K562 (cell line): ENCODE data around the gene ST6GALNAC6. TPM values are rescaled to one million over a fixed set of nuclear protein-coding genes. Genes with fewer than 3 reads are reported as not detected.
A peak's percentile ranks its signal among the peaks of the same experiment; 100 is the strongest.

Experiments used
- CXXC5 ChIP-seq: fragments of 250-450 bp; sonication (Bioruptor Pico); IDR thresholded peaks from 2 replicates; pipeline ENCODE4 v1.8.0; 2022; ENCODE audit warnings: inconsistent platforms, mild to moderate bottlenecking, moderate library complexity
- FOXK1 ChIP-seq: sonication (generic); formaldehyde crosslinking; IDR thresholded peaks from 2 replicates; pipeline ENCODE4 v1.8.0; 2022; ENCODE audit warnings: missing genetic modification reagents, mild to moderate bottlenecking, borderline replicate concordance
- HDAC3 ChIP-seq: fragments of 450-650 bp; IDR thresholded peaks from 2 replicates; pipeline ENCODE4 v1.6.1; 2018; ENCODE audit warnings: borderline replicate concordance, mild to moderate bottlenecking, moderate library complexity; ENCODE audit not compliant: partially characterized antibody
- HSF4 ChIP-seq: fragments of 250-450 bp; sonication (Bioruptor Pico); IDR thresholded peaks from 2 replicates; pipeline ENCODE4 v2.1.2; 2022; ENCODE audit warnings: mild to moderate bottlenecking, moderate library complexity, borderline replicate concordance
- KDM2B ChIP-seq: fragments of 250-450 bp; sonication (Bioruptor Pico); IDR thresholded peaks from 2 replicates; pipeline ENCODE4 v1.8.0; 2021; ENCODE audit warnings: mild to moderate bottlenecking, moderate library complexity
- L3MBTL2 ChIP-seq: fragments of 450-650 bp; IDR thresholded peaks from 2 replicates; pipeline ENCODE4 v1.6.1; 2016; ENCODE audit warnings: mild to moderate bottlenecking, moderate library complexity
- SAFB ChIP-seq: fragments of 200-400 bp; formaldehyde crosslinking; IDR thresholded peaks from 2 replicates; pipeline ENCODE4 v1.6.1; 2017; ENCODE audit warnings: low read depth, low read length, borderline replicate concordance
- STAT5A ChIP-seq: IDR thresholded peaks from 2 replicates; pipeline ENCODE4 v1.6.1; 2012; ENCODE audit warnings: low read length, inconsistent platforms, borderline replicate concordance
- TCF7L2 ChIP-seq: fragments of 150-350 bp; IDR thresholded peaks from 2 replicates; pipeline ENCODE4 v1.6.1; 2016; ENCODE audit warnings: low read depth, mild to moderate bottlenecking, low read length, moderate library complexity
- XRCC4 ChIP-seq: IDR thresholded peaks from one replicate; pipeline ENCODE4 v1.6.1; 2011; ENCODE audit not compliant: insufficient read depth, insufficient read length; ENCODE audit errors: extremely low read depth
- ZNF830 ChIP-seq: fragments of 250-450 bp; sonication (Bioruptor Pico); IDR thresholded peaks from 2 replicates; pipeline ENCODE4 v1.5.0; 2021; ENCODE audit warnings: mild to moderate bottlenecking
- polyA plus RNA-seq, 8 experiments: library from polyadenylated mRNA; depleted of rRNA in 4 of 8; stranded (reverse) in 5 of 8; unstranded in 3 of 8; fragments of >200 nt; fragmentation: Nextera tagmentation in 2 of 8; fragmentation: Illumina TruSeq in 1 of 8; extraction: Ambion mirVana in 2 of 8; extraction: Trizol in 1 of 8; gene quantifications; 2 replicates each; pipeline versions ENCODE4 v1.2.1 to v1.2.3, GENCODE V29; 2011 to 2014; ENCODE audit warnings: inconsistent platforms in 1 of 8, missing spikeins in 1 of 8
- total RNA-seq, 7 experiments: library from RNA; depleted of rRNA in 6 of 7; stranded (reverse); fragments of >200 nt in 6 of 7; fragmentation: Illumina TruSeq in 2 of 7; extraction: Trizol in 2 of 7; gene quantifications; 2 replicates each; pipeline versions ENCODE4 v1.2.1 to v1.2.3, GENCODE V29; 2011 to 2021; ENCODE audit warnings: low replicate concordance in 1 of 7
- TF ChIP-seq, protein P1 (sequence below): fragments of 450-650 bp; IDR thresholded peaks from 2 replicates; pipeline ENCODE4 v1.6.1; 2016; ENCODE audit warnings: low read depth, mild to moderate bottlenecking, moderate library complexity
- TF ChIP-seq, protein P2 (sequence below): fragments of 250-450 bp; sonication (Bioruptor Pico); IDR thresholded peaks from 2 replicates; pipeline ENCODE4 v1.8.0; 2022; ENCODE audit warnings: inconsistent platforms
- TF ChIP-seq, protein P3 (sequence below), 2 experiments: fragments of 450-650 bp; IDR thresholded peaks; 2 replicates each; pipeline ENCODE4 v1.6.1; 2016; ENCODE audit warnings: mild to moderate bottlenecking in 2 of 2, borderline replicate concordance in 1 of 2, low read depth in 1 of 2, moderate library complexity in 1 of 2

The ST6GALNAC6 gene
- total and polyA plus RNA-seq, 9 of the 15 experiments (the other 6 are each of a cell fraction or from before 2014, with no cell fraction given), result 0.13 to 23.0 (median 14.5) TPM

DNA sequence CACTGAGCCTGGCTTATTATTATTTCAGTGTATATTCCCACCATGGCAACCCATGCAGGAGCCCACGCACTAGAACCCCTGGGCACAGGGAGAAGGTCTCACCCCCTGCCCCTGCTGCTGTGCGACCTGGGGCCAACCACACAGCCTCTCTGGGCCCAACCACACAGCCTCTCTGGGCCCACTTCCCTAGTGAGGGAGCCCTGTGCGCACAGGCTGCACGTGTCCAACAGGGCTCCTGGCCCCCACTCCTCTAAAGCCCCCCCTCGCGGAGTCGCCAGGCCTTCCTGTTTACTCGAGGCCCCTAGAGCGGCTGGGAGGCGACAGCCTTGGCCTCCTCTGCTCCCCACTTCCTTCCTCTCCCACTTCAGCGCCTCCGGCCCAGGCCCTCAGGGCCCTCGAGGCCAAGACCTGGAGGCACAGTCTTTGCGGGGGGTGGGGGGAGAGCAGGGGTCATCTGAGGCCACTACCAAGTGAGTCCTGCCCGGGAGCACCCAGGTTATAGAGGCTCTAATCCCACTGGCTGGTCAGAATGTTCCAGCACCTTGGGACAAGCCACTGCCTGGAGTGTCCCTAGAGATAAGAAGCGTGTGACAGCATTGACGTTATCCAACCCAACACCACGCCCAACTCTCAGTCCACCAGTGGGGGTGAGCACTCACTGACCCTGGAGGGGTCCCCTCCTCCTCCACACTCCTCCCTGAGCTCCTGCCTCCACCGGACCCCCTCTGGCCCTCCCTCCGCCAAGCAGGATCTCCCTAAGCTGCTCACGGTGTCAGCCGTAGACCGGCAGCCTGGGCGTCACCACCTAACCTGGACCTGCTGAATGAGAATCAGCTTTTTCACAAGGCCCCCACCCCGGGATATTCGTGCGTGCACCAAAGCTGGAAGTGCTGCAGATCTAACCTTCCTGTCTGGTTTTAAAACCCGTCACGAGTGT is 37.1 kb downstream of the ST6GALNAC6 start (continued):
- TF ChIP-seq, protein P1, sequence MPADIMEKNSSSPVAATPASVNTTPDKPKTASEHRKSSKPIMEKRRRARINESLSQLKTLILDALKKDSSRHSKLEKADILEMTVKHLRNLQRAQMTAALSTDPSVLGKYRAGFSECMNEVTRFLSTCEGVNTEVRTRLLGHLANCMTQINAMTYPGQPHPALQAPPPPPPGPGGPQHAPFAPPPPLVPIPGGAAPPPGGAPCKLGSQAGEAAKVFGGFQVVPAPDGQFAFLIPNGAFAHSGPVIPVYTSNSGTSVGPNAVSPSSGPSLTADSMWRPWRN, result no peak; the same call in none of the 2 replicates
- TF ChIP-seq CXXC5 (peak; percentile 87), HSF4 (CRISPR knock-in tag) (0 out of 2 replicates have a peak, but pooled peaks have one; percentile 26), STAT5A (no peak; the same call in 1 of the 2 replicates), SAFB (no peak), TCF7L2 (no peak), FOXK1 (0 out of 2 replicates have a peak, but pooled peaks have one; percentile 25), ZNF830 (CRISPR knock-in tag) (no peak), HDAC3 (no peak), L3MBTL2 (peak; percentile 99), XRCC4 (no peak), KDM2B (no peak)
- TF ChIP-seq, protein P2, sequence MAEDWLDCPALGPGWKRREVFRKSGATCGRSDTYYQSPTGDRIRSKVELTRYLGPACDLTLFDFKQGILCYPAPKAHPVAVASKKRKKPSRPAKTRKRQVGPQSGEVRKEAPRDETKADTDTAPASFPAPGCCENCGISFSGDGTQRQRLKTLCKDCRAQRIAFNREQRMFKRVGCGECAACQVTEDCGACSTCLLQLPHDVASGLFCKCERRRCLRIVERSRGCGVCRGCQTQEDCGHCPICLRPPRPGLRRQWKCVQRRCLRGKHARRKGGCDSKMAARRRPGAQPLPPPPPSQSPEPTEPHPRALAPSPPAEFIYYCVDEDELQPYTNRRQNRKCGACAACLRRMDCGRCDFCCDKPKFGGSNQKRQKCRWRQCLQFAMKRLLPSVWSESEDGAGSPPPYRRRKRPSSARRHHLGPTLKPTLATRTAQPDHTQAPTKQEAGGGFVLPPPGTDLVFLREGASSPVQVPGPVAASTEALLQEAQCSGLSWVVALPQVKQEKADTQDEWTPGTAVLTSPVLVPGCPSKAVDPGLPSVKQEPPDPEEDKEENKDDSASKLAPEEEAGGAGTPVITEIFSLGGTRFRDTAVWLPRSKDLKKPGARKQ (CRISPR knock-in tag), result no peak
- TF ChIP-seq, protein P3, sequence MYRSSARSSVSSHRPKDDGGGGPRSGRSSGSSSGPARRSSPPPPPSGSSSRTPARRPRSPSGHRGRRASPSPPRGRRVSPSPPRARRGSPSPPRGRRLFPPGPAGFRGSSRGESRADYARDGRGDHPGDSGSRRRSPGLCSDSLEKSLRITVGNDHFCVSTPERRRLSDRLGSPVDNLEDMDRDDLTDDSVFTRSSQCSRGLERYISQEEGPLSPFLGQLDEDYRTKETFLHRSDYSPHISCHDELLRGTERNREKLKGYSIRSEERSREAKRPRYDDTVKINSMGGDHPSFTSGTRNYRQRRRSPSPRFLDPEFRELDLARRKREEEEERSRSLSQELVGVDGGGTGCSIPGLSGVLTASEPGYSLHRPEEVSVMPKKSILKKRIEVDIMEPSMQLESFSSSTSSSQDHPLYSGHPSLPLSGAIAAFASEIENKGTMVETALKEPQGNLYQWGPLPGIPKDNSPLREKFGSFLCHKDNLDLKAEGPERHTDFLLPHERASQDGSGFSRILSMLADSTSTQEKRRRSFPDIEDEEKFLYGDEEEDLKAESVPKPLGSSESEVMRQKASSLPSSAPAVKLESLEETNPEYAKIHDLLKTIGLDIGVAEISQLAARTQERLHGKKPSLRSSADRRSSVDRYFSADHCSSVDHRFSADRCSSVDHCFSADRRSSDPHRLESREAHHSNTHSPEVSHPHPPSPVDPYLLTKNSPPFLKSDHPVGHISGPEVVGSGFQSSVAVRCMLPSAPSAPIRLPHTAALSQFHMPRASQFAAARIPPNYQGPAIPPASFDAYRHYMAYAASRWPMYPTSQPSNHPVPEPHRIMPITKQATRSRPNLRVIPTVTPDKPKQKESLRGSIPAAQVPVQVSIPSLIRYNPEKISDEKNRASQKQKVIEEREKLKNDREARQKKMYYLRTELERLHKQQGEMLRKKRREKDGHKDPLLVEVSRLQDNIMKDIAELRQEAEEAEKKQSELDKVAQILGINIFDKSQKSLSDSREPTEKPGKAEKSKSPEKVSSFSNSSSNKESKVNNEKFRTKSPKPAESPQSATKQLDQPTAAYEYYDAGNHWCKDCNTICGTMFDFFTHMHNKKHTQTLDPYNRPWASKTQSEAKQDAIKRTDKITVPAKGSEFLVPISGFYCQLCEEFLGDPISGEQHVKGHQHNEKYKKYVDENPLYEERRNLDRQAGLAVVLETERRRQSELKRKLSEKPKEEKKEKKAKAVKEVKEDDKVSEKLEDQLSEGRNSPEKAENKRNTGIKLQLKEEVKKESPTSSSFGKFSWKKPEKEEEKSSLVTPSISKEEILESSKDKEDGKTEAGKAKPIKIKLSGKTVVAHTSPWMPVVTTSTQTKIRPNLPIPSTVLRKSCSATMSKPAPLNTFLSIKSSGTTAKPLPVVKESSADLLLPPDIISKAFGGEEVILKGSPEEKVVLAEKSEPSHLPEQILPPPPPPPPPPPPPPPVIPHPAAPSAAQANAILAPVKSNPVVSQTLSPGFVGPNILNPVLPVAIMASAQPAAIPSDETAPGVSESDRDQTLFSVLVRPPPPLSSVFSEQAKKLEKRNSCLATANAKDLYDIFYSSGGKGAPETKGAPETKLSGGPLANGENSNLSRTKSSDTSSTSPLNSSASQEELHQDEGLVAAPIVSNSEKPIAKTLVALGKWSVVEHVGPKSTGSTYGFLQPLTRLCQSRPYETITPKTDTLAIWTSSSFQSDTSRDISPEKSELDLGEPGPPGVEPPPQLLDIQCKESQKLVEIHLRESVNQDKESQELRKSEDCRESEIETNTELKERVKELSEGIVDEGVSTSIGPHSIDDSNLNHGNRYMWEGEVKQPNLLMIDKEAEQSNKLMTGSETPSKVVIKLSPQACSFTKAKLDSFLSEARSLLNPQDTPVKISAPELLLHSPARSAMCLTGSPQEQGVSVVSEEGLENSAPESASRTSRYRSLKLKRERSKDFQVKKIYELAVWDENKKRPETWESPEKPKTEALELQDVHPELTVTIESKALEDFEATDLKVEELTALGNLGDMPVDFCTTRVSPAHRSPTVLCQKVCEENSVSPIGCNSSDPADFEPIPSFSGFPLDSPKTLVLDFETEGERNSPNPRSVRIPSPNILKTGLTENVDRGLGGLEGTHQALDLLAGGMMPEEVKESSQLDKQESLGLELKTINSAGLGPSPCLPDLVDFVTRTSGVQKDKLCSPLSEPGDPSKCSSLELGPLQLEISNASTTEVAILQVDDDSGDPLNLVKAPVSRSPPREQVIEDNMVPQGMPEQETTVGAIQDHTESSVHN (IDR thresholded peaks at IDR 0.05; ENCODE audit: borderline replicate concordance in 1 of 2, low read depth in 1 of 2), result peak in 1 of 2 experiments; percentile 62; a peak in 2 of 4 replicates
